Neural progenitor cell (in vitro differentiated cells): ENCODE results near the gene BTBD9. TPM values are rescaled to one million over a fixed set of nuclear protein-coding genes. Genes with fewer than 3 reads are reported as not detected.

Source experiments
- DNase-seq: peaks from one replicate; pipeline ENCODE4 v3.0.0-alpha.2; 2016; ENCODE audit warnings: low spot score
- H2AFZ ChIP-seq: fragments of 200-600 bp; sonication (generic); replicated peaks from 2 replicates; pipeline ENCODE4 v1.6.1; 2016; ENCODE audit warnings: antibody characterized with exemption
- H3F3A ChIP-seq: fragments of 200-600 bp; sonication (generic); 2 replicates; pipeline ENCODE4 v1.6.1; 2016; ENCODE audit warnings: antibody characterized with exemption, low read depth
- H3K27ac ChIP-seq: fragments of 200-600 bp; sonication (generic); 2 replicates; pipeline ENCODE4 v1.5.1; 2016; ENCODE audit warnings: mild to moderate bottlenecking
- H3K27me3 ChIP-seq: fragments of 200-600 bp; sonication (generic); 2 replicates; pipeline ENCODE4 v1.6.1; 2016; ENCODE audit warnings: mild to moderate bottlenecking, moderate library complexity
- H3K36me3 ChIP-seq: fragments of 200-600 bp; sonication (generic); 2 replicates; pipeline ENCODE4 v1.5.1; 2016
- H3K4me1 ChIP-seq: fragments of 200-600 bp; sonication (generic); 2 replicates; pipeline ENCODE4 v1.6.1; 2016; ENCODE audit warnings: mixed run types
- H3K4me2 ChIP-seq: fragments of 200-600 bp; sonication (generic); 2 replicates; pipeline ENCODE4 v1.6.1; 2016
- H3K4me3 ChIP-seq: fragments of 200-600 bp; sonication (generic); 2 replicates; pipeline ENCODE4 v1.5.1; 2016
- H3K79me2 ChIP-seq: fragments of 200-600 bp; sonication (generic); 2 replicates; pipeline ENCODE4 v1.6.1; 2016; ENCODE audit warnings: low read depth
- H3K9ac ChIP-seq: fragments of 200-600 bp; sonication (generic); 2 replicates; pipeline ENCODE4 v1.6.1; 2016
- H3K9me3 ChIP-seq: fragments of 200-600 bp; sonication (generic); 2 replicates; pipeline ENCODE4 v1.5.1; 2016; ENCODE audit warnings: low read depth
- H4K20me1 ChIP-seq: fragments of 200-600 bp; sonication (generic); 2 replicates; pipeline ENCODE4 v1.6.1; 2016; ENCODE audit warnings: low read depth
- H3K27ac Mint-ChIP-seq: 3 replicates; pipeline ENCODE4 v1.8.0; 2021; ENCODE audit warnings: mixed read lengths
- H3K27me3 Mint-ChIP-seq: 2 replicates; pipeline ENCODE4 v1.8.0; 2022; ENCODE audit warnings: low read depth, mild to moderate bottlenecking, inconsistent platforms, moderate library complexity, mixed read lengths; ENCODE audit not compliant: insufficient read depth
- H3K36me3 Mint-ChIP-seq: 3 replicates; pipeline ENCODE4 v1.8.0; 2021; ENCODE audit warnings: mixed read lengths
- H3K4me1 Mint-ChIP-seq: 3 replicates; pipeline ENCODE4 v1.8.0; 2021; ENCODE audit warnings: mixed read lengths
- H3K4me3 Mint-ChIP-seq: 3 replicates; pipeline ENCODE4 v1.8.0; 2021; ENCODE audit warnings: mild to moderate bottlenecking, moderate library complexity, mixed read lengths
- H3K9me3 Mint-ChIP-seq: 3 replicates; pipeline ENCODE4 v1.8.0; 2020; ENCODE audit warnings: mixed read lengths
- CTCF ChIP-seq: fragments of 200-600 bp; sonication (generic); IDR thresholded peaks from 2 replicates; pipeline ENCODE4 v1.5.1; 2017; ENCODE audit warnings: antibody characterized with exemption, mild to moderate bottlenecking
- EZH2 ChIP-seq: fragments of 200-600 bp; sonication (generic); IDR thresholded peaks from 2 replicates; pipeline ENCODE4 v1.6.1; 2017; ENCODE audit warnings: antibody characterized with exemption, mild to moderate bottlenecking, moderate library complexity
- EZH2phosphoT487 ChIP-seq: fragments of 200-600 bp; sonication (generic); IDR thresholded peaks from 2 replicates; pipeline ENCODE4 v1.6.1; 2017; ENCODE audit warnings: antibody characterized with exemption
- total RNA-seq: library from RNA; depleted of rRNA; stranded (reverse); fragments of >200 nt; gene quantifications from 2 replicates; pipeline ENCODE4 v1.2.3, GENCODE V29; 2015; ENCODE audit warnings: low replicate concordance

The BTBD9 gene
- total RNA-seq, 1 donor from 2014 or later = 16.9 TPM

GRCh38 chr6:38355519-38355918, 284.2 kb downstream of the BTBD9 start:
- no peaks in the 10 kb centered on the region for H3K36me3 Mint-ChIP-seq
- H3K4me1 Mint-ChIP-seq = peaks cover 17% of the 10 kb centered on the region
- TF ChIP-seq EZH2phosphoT487 (no peak), EZH2 (no peak), CTCF (no peak)

GRCh38 chr6:38354905-38355304, 284.8 kb downstream of the BTBD9 start:
- Mint-ChIP-seq H3K4me3 (no peak overlapping the region), H3K27ac (no peak overlapping the region), H3K36me3 (no peaks in the 10 kb centered on the region), H3K4me1 (peaks cover 18% of the 10 kb centered on the region), H3K9me3 (no peaks in the 10 kb centered on the region), H3K27me3 (no peaks in the 10 kb centered on the region)
- Histone ChIP-seq H3K4me3 (no peak overlapping the region), H4K20me1 (peaks cover 5% of the 10 kb centered on the region), H3K4me1 (peaks cover 8% of the 10 kb centered on the region), H3K9me3 (no peaks in the 10 kb centered on the region), H3F3A (no peaks in the 10 kb centered on the region), H3K9ac (no peak overlapping the region), H3K79me2 (no peaks in the 10 kb centered on the region), H3K4me2 (no peak overlapping the region), H3K27me3 (no peaks in the 10 kb centered on the region), H2AFZ (no peak overlapping the region), H3K36me3 (no peaks in the 10 kb centered on the region), H3K27ac (no peak overlapping the region)
- DNase-seq = no peak
- TF ChIP-seq CTCF (no peak), EZH2 (no peak), EZH2phosphoT487 (no peak)

More at GRCh38 chr6:38355519-38355918, 284.2 kb downstream of the BTBD9 start:
- no peak overlapping the region for H3K9ac ChIP-seq
- no peaks in the 10 kb centered on the region for H3K79me2 ChIP-seq
- no peak overlapping the region for H3K4me3 ChIP-seq
- no peaks in the 10 kb centered on the region for H3K27me3 Mint-ChIP-seq
- DNase-seq = no peak
- H3K27ac Mint-ChIP-seq = no peak overlapping the region
- peaks cover 8% of the 10 kb centered on the region for H3K4me1 ChIP-seq
- H3K27ac ChIP-seq = no peak overlapping the region
- no peak overlapping the region for H3K4me3 Mint-ChIP-seq
- H3K4me2 ChIP-seq = no peak overlapping the region
- H3F3A ChIP-seq = no peaks in the 10 kb centered on the region
- no peak overlapping the region for H2AFZ ChIP-seq
- H3K9me3 Mint-ChIP-seq = no peaks in the 10 kb centered on the region
- no peaks in the 10 kb centered on the region for H3K36me3 ChIP-seq
- peaks cover 5% of the 10 kb centered on the region for H4K20me1 ChIP-seq
- no peaks in the 10 kb centered on the region for H3K27me3 ChIP-seq
- no peaks in the 10 kb centered on the region for H3K9me3 ChIP-seq

GRCh38 chr6:38354037-38354381, 285.7 kb downstream of the BTBD9 start:
- Histone ChIP-seq H4K20me1 (peaks cover 5% of the 10 kb centered on the region), H2AFZ (no peak overlapping the region), H3K9me3 (no peaks in the 10 kb centered on the region), H3K79me2 (no peaks in the 10 kb centered on the region), H3K4me1 (peaks cover 8% of the 10 kb centered on the region), H3K36me3 (no peaks in the 10 kb centered on the region), H3F3A (no peaks in the 10 kb centered on the region), H3K4me2 (no peak overlapping the region), H3K27me3 (no peaks in the 10 kb centered on the region), H3K9ac (no peak overlapping the region), H3K4me3 (no peak overlapping the region), H3K27ac (no peak overlapping the region)
- no peak overlapping the region for H3K27ac Mint-ChIP-seq
- H3K4me3 Mint-ChIP-seq = no peak overlapping the region
- no peaks in the 10 kb centered on the region for H3K36me3 Mint-ChIP-seq
- TF ChIP-seq EZH2 (no peak), CTCF (no peak), EZH2phosphoT487 (no peak)
- DNase-seq = no peak
- H3K4me1 Mint-ChIP-seq = peaks cover 18% of the 10 kb centered on the region
- no peaks in the 10 kb centered on the region for H3K9me3 Mint-ChIP-seq
- no peaks in the 10 kb centered on the region for H3K27me3 Mint-ChIP-seq
